ENCODE data around the gene ARSG. TPM values are rescaled to one million over a fixed set of nuclear protein-coding genes. Genes with fewer than 3 reads are reported as not detected.
"Not testable (repeated sequence)": the region's sequence is repeated elsewhere in the genome, so short reads cannot be mapped to it uniquely, and the experiment has no call there.

Gene ARSG
- total RNA-seq, 1 donor from 2014 or later = 7.4 TPM

DNA sequence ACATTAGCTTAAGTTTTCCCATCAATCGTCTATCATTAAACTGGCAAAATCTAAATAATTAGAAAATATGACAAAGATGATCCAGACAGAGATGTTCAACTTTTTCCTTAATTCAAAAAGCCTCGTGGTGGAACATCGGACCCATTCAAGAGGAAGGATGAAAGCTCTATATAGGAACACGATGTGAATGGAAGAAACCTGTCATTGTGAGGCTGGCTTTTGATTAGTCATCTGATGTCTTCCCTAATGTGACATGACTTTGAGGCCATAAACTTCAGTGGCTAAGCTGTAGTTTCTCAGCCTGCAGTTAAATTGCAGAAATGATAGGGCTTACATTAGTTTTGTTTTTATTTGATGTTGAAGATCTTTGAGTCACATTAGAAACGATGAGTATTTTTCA is 42.4 kb upstream of the ARSG start:
- no peaks in the 10 kb centered on the region for H3K27me3 Mint-ChIP-seq (ENCODE audit: low read depth)
- H3K4me1 Mint-ChIP-seq (ENCODE audit: low read depth) = peaks cover 18% of the 10 kb centered on the region
- no peaks in the 10 kb centered on the region for H3K9me3 Mint-ChIP-seq (ENCODE audit: low read depth)
- DNase-seq (ENCODE audit: low spot score) = no peak
- H3K4me3 Mint-ChIP-seq (ENCODE audit: unreplicated experiment) = peak overlapping the region; percentile 94
- peak overlapping the region; percentile 95 for H3K27ac Mint-ChIP-seq (ENCODE audit: unreplicated experiment)
- TF ChIP-seq, protein P1, sequence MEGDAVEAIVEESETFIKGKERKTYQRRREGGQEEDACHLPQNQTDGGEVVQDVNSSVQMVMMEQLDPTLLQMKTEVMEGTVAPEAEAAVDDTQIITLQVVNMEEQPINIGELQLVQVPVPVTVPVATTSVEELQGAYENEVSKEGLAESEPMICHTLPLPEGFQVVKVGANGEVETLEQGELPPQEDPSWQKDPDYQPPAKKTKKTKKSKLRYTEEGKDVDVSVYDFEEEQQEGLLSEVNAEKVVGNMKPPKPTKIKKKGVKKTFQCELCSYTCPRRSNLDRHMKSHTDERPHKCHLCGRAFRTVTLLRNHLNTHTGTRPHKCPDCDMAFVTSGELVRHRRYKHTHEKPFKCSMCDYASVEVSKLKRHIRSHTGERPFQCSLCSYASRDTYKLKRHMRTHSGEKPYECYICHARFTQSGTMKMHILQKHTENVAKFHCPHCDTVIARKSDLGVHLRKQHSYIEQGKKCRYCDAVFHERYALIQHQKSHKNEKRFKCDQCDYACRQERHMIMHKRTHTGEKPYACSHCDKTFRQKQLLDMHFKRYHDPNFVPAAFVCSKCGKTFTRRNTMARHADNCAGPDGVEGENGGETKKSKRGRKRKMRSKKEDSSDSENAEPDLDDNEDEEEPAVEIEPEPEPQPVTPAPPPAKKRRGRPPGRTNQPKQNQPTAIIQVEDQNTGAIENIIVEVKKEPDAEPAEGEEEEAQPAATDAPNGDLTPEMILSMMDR (IDR thresholded peaks at IDR 0.05) = no peak
- peaks cover 6% of the 10 kb centered on the region for H3K36me3 Mint-ChIP-seq (ENCODE audit: low read depth)

GRCh38 chr17:68249354-68249765 is 41.9 kb upstream of the ARSG start:
- Mint-ChIP-seq H3K9me3 (ENCODE audit: low read depth) (no peaks in the 10 kb centered on the region), H3K4me3 (ENCODE audit: unreplicated experiment) (peak overlapping the region; percentile 94), H3K36me3 (ENCODE audit: low read depth) (peaks cover 10% of the 10 kb centered on the region), H3K27me3 (ENCODE audit: low read depth) (no peaks in the 10 kb centered on the region), H3K4me1 (ENCODE audit: low read depth) (peaks cover 18% of the 10 kb centered on the region), H3K27ac (ENCODE audit: unreplicated experiment) (no peak overlapping the region)
- TF ChIP-seq, protein P1 (IDR thresholded peaks at IDR 0.05) = no peak
- peak; percentile 7 for DNase-seq (ENCODE audit: low spot score)

DNA sequence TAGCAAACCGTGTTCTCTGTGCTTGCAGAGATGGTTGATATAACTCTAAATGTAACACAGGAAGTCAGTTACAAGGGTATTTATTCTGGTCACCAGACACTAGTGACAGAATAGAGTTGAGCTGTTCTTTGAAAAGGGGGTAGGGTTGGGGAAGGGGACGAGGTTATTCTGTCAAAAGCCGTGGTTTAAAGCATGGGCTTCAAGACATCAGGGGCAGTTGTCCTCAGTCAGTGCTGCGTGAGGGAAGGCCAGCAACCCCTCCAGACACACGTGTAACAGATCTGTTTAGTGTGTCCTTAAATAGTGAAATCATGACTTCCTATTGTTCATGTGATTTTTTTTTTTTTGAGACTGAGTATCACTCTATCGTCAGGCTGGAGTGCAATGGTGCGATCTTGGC is 37.9 kb upstream of the ARSG start:
- H3K27me3 Mint-ChIP-seq (ENCODE audit: low read depth); DNase-seq (ENCODE audit: low spot score); H3K4me3 Mint-ChIP-seq (ENCODE audit: unreplicated experiment); H3K27ac Mint-ChIP-seq (ENCODE audit: unreplicated experiment); H3K9me3 Mint-ChIP-seq (ENCODE audit: low read depth): not testable (repeated sequence)
- Mint-ChIP-seq H3K4me1 (ENCODE audit: low read depth) (peaks cover 16% of the 10 kb centered on the region), H3K36me3 (ENCODE audit: low read depth) (peaks cover 23% of the 10 kb centered on the region)

DNA sequence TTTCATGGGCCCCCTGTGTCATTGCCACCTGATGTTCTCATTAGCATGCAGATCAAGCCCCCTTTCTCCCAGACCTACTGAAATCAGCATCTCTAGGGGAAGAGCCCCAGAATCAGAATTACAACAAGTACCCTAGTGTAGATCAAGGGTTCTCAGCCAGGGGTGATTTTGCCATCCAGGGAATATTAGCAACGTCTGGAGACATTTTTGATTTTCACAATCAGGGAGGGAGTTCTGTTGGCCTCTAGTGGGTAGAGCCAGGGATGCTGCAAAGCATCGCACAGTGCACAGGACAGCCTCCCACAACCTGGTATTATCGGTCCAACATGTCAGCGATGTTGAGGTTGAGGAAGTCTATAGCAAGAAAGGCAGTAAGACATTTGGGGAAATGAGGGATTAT is 36.1 kb upstream of the ARSG start:
- Mint-ChIP-seq H3K36me3 (ENCODE audit: low read depth) (peaks cover 23% of the 10 kb centered on the region), H3K4me1 (ENCODE audit: low read depth) (peaks cover 18% of the 10 kb centered on the region), H3K4me3 (ENCODE audit: unreplicated experiment) (no peak overlapping the region), H3K27ac (ENCODE audit: unreplicated experiment) (no peak overlapping the region), H3K27me3 (ENCODE audit: low read depth) (no peaks in the 10 kb centered on the region), H3K9me3 (ENCODE audit: low read depth) (no peaks in the 10 kb centered on the region)
- TF ChIP-seq, protein P1 (IDR thresholded peaks at IDR 0.05) = no peak
- DNase-seq (ENCODE audit: low spot score) = no peak

GRCh38 chr17:68255731-68256538 is 35.4 kb upstream of the ARSG start:
- TF ChIP-seq, protein P1 (IDR thresholded peaks at IDR 0.05) = no peak
- Mint-ChIP-seq H3K4me3 (ENCODE audit: unreplicated experiment) (no peak overlapping the region), H3K36me3 (ENCODE audit: low read depth) (peaks cover 23% of the 10 kb centered on the region), H3K27ac (ENCODE audit: unreplicated experiment) (no peak overlapping the region), H3K4me1 (ENCODE audit: low read depth) (peaks cover 18% of the 10 kb centered on the region), H3K9me3 (ENCODE audit: low read depth) (no peaks in the 10 kb centered on the region), H3K27me3 (ENCODE audit: low read depth) (no peaks in the 10 kb centered on the region)
- DNase-seq (ENCODE audit: low spot score) = no peak

DNA sequence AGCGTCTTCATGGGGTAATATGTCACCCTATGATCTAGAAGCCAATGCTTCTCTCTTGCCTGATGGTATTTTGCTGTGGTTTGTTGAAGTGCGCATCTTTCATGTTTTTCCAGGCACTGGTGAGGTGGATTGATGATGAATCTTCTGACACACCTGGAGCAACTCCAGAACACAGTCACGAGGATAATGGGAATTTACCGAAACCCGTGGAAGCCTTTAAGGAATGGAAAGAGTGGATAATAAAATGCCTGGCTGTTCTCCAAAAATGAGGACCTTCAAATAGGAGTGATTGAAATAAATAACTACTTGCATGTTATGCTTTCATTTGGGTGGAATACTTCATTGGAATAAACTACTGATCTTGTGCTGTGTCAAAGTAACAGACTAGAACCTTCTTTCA is 34.6 kb upstream of the ARSG start:
- Mint-ChIP-seq H3K36me3 (ENCODE audit: low read depth) (peaks cover 23% of the 10 kb centered on the region), H3K4me1 (ENCODE audit: low read depth) (peaks cover 18% of the 10 kb centered on the region)
- DNase-seq (ENCODE audit: low spot score); H3K9me3 Mint-ChIP-seq (ENCODE audit: low read depth); H3K4me3 Mint-ChIP-seq (ENCODE audit: unreplicated experiment); H3K27ac Mint-ChIP-seq (ENCODE audit: unreplicated experiment); H3K27me3 Mint-ChIP-seq (ENCODE audit: low read depth): not testable (repeated sequence)

Measured in chondrocyte (in vitro differentiated cells).